IPS DF 6.9 (cell line): ENCODE measurements around the gene PSMA2.
"Not testable (repeated sequence)": the region's sequence is repeated elsewhere in the genome, so short reads cannot be mapped to it uniquely, and the experiment has no call there.

ENCODE experiments used
- DNase-seq: peaks from one replicate; pipeline ENCODE4 v3.0.0-alpha.2; 2013; ENCODE audit warnings: low read depth, low spot score
- H3K27ac ChIP-seq: one replicate; pipeline ENCODE4 v1.5.1; 2013; ENCODE audit warnings: low read length, control low read depth
- H3K27me3 ChIP-seq: 2 replicates; pipeline ENCODE4 v1.6.1; 2013; ENCODE audit warnings: mild to moderate bottlenecking, low read length; ENCODE audit not compliant: control insufficient read depth, insufficient read depth
- H3K36me3 ChIP-seq: 2 replicates; pipeline ENCODE4 v1.6.1; 2013; ENCODE audit warnings: low read length; ENCODE audit not compliant: control insufficient read depth, insufficient read depth
- H3K4me1 ChIP-seq: 2 replicates; pipeline ENCODE4 v1.6.1; 2013; ENCODE audit warnings: low read length; ENCODE audit not compliant: control insufficient read depth, insufficient read depth
- H3K4me3 ChIP-seq: 2 replicates; pipeline ENCODE4 v1.5.1; 2013; ENCODE audit warnings: mild to moderate bottlenecking, low read length
- H3K9me3 ChIP-seq: 2 replicates; pipeline ENCODE4 v1.6.1; 2013; ENCODE audit warnings: low read length, inconsistent platforms; ENCODE audit not compliant: control insufficient read depth, insufficient read depth
- WGBS: extraction: QIAGEN DNeasy Blood & Tissue Kit; methylation state at CpG from one replicate; pipeline ENCODE4 v1.1.7; 2013; ENCODE audit warnings: mixed read lengths, missing lambda C conversion rate; ENCODE audit not compliant: insufficient read length, insufficient coverage; 5-methylcytosine and 5-hydroxymethylcytosine counted together

PSMA2 gene

DNA sequence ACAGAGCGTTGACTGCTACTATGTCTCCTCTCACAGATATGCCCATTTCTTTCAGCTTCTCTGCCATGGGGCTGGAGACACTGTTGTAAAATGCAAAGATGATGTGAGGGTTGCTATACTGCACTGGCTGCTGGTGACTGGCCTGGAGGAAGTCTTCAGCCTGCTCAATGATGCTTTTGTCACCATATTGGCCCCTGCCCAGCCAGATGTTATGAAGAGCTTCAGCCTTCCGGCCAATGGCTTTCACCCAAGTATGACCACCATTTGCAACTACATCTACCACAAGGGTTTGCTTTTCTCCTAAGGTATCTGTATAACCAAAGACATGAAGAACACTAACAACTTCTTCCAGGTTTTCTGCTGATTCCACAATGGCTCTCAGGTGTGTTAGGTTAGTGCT, 21.7 kb downstream of the PSMA2 start:
- no peaks in the 10 kb centered on the region for H3K9me3 ChIP-seq
- no peak for DNase-seq
- H3K36me3 ChIP-seq: no peaks in the 10 kb centered on the region
- H3K27me3 ChIP-seq: no peaks in the 10 kb centered on the region
- no peak overlapping the region for H3K27ac ChIP-seq
- H3K4me1 ChIP-seq: 0 out of 2 replicates have a peak, but pooled peaks cover 3% of the 10 kb centered on the region
- WGBS: no CpG with 5 or more reads among the region's 2 CpGs
- H3K4me3 ChIP-seq: no peak overlapping the region

DNA sequence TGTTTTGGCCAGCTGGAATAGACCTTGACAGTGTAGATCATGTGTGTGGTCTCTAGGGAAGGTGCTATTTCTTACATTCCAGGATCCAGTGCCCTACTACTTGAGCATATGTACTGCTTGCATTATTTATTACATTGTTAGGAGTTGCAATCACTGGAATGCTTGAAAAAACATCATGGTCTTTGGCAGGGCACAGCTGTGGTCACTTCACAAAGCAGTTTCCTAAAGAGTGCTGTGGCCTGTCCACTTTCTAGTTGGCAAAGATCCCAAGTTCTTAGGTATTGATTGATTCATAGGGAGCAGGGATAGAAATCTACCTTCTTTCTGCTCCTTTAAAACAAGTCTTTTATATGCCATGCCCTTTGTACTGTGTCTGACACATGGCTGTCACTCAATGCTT, 24.7 kb downstream of the PSMA2 start:
- H3K36me3 ChIP-seq: no peaks in the 10 kb centered on the region
- H3K4me1 ChIP-seq: 0 out of 2 replicates have a peak, but pooled peaks cover 3% of the 10 kb centered on the region
- no peaks in the 10 kb centered on the region for H3K27me3 ChIP-seq
- no peak overlapping the region for H3K4me3 ChIP-seq
- no peak overlapping the region for H3K27ac ChIP-seq
- no peaks in the 10 kb centered on the region for H3K9me3 ChIP-seq
- DNase-seq: no peak

DNA sequence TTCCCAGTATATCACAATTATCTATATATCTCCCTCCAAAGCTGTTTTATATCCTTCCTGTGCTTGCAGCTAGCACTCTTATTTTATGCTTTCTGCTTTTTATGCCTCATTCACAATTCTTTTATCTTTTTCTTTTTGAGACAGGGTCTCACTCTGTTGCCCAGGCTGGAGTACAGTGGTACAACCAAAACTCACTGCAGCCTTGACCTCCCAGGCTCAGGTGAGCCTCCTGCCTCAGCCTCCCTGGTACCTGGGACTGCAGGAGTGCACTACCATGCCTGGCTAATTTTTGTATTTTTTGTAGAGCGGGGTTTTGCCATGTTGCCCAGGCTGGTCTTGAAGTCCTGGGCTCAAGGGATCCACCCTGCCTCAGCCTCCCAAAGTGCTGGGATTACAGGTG, 25.8 kb downstream of the PSMA2 start:
- WGBS: no CpG with 5 or more reads among the region's 1 CpG
- 0 out of 2 replicates have a peak, but pooled peaks cover 3% of the 10 kb centered on the region for H3K4me1 ChIP-seq
- no peaks in the 10 kb centered on the region for H3K36me3 ChIP-seq
- no peaks in the 10 kb centered on the region for H3K9me3 ChIP-seq
- H3K4me3 ChIP-seq: no peak overlapping the region
- DNase-seq: no peak
- H3K27me3 ChIP-seq: no peaks in the 10 kb centered on the region
- H3K27ac ChIP-seq: no peak overlapping the region

- no peak for DNase-seq
Measured at GRCh38 chr7:42902331-42902730, 29.6 kb downstream of the PSMA2 start.

DNA sequence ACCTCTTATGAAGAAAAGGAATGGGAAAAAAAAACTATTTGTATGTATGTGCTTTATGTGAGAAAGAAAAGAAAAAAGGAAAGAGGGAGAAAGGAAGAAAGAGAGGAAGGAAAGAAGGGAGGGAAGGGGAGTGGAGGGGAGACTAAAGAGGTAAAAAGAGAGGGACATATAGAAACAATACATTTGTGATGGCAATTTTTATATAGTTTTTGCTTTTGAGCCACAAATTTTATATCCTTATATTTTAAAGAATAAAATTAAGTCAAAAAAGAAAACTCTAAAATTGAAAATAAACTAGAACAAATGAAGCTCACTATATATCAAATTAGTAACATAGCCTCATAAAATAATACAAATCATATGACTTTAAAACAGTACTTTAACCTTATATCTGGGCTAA, 31.1 kb downstream of the PSMA2 start:
- DNase-seq: no peak
- no peaks in the 10 kb centered on the region for H3K36me3 ChIP-seq
- no peak overlapping the region for H3K4me3 ChIP-seq
- no peak overlapping the region for H3K27ac ChIP-seq
- no peaks in the 10 kb centered on the region for H3K9me3 ChIP-seq
- no peaks in the 10 kb centered on the region for H3K4me1 ChIP-seq
- H3K27me3 ChIP-seq: no peaks in the 10 kb centered on the region

More at GRCh38 chr7:42902331-42902730, 29.6 kb downstream of the PSMA2 start:
- H3K36me3 ChIP-seq: no peaks in the 10 kb centered on the region
- H3K27ac ChIP-seq: no peak overlapping the region
- H3K27me3 ChIP-seq: no peaks in the 10 kb centered on the region
- no CpG with 5 or more reads among the region's 3 CpGs for WGBS
- no peaks in the 10 kb centered on the region for H3K4me1 ChIP-seq
- H3K9me3 ChIP-seq: no peaks in the 10 kb centered on the region
- no peak overlapping the region for H3K4me3 ChIP-seq

DNA sequence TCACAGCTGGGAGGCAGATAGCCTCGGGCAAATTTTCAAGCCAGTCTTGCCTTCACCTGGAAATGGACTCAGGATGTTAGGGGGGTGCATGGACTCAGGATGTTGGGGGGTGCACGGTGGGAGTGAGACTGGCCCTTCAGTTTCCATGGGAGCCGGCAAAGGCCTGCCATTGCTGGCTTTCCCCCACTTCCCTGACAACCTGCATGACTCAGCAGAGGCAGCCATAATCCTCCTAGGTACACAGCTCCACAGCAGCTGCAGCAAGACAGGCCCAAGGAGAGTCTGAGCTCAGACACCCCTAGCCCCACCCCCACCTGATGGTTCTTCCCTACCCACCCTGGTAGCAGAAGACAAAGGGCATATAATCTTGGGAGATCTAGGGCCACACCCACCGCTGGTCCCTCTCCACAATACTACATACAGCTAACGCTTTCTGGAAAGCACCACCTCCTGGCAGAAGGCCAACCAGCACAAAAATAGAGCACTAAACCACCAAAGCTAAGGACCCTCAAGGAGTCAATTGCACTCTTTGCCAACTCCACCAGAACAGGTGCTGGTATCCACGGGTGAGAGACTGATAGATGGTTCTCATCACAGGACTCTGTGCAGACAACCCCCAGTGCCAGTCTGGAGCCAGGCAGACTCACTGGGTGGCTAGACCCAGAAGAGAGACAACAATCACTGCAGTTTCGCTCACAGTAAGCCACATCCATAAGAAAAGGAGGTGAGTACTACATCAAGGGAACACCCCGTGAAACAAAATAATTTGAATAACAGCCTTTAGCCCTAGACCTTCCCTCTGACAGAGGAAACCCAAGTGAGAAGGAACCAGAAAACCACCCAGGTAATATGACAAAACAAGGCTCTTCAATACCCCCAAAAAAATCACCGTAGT, 38.4 kb downstream of the PSMA2 start:
- no peaks in the 10 kb centered on the region for H3K9me3 ChIP-seq
- H3K27me3 ChIP-seq: no peaks in the 10 kb centered on the region
- no peaks in the 10 kb centered on the region for H3K36me3 ChIP-seq
- no peak overlapping the region for H3K4me3 ChIP-seq
- H3K27ac ChIP-seq: no peak overlapping the region
- no CpG with 5 or more reads among the region's 9 CpGs for WGBS
- 0 out of 2 replicates have a peak, but pooled peaks cover 1% of the 10 kb centered on the region for H3K4me1 ChIP-seq
- no peak for DNase-seq

GRCh38 chr7:42886893-42887505, 45.0 kb downstream of the PSMA2 start:
- Histone ChIP-seq H3K27me3 (no peaks in the 10 kb centered on the region), H3K4me3 (no peak overlapping the region), H3K36me3 (0 out of 2 replicates have a peak, but pooled peaks cover 6% of the 10 kb centered on the region), H3K27ac (no peak overlapping the region), H3K4me1 (no peaks in the 10 kb centered on the region), H3K9me3 (peaks cover 2% of the 10 kb centered on the region; the same call in 1 of the 2 replicates)
- DNase-seq: no peak

- no CpG with 5 or more reads among the region's 2 CpGs for WGBS
- H3K4me3 ChIP-seq: no peak overlapping the region
- H3K36me3 ChIP-seq: 0 out of 2 replicates have a peak, but pooled peaks cover 6% of the 10 kb centered on the region
- no peaks in the 10 kb centered on the region for H3K4me1 ChIP-seq
- DNase-seq: no peak
- no peak overlapping the region for H3K27ac ChIP-seq
- peaks cover 2% of the 10 kb centered on the region; the same call in 1 of the 2 replicates for H3K9me3 ChIP-seq
- no peaks in the 10 kb centered on the region for H3K27me3 ChIP-seq
Measured at GRCh38 chr7:42886129-42886528, 45.8 kb downstream of the PSMA2 start.

GRCh38 chr7:42885183-42885582, 46.8 kb downstream of the PSMA2 start:
- no CpG with 5 or more reads among the region's 8 CpGs for WGBS
- DNase-seq, H3K27me3 ChIP-seq, H3K27ac ChIP-seq, H3K4me1 ChIP-seq, H3K4me3 ChIP-seq, H3K9me3 ChIP-seq, H3K36me3 ChIP-seq: not testable (repeated sequence)

GRCh38 chr7:42883950-42884349, 48.0 kb downstream of the PSMA2 start:
- no CpG with 5 or more reads among the region's 6 CpGs for WGBS
- 0 out of 2 replicates have a peak, but pooled peaks cover 6% of the 10 kb centered on the region for H3K36me3 ChIP-seq
- no peak overlapping the region for H3K27ac ChIP-seq
- H3K27me3 ChIP-seq: no peaks in the 10 kb centered on the region
- DNase-seq: no peak
- peaks cover 2% of the 10 kb centered on the region; the same call in 1 of the 2 replicates for H3K9me3 ChIP-seq
- H3K4me3 ChIP-seq: no peak overlapping the region
- no peaks in the 10 kb centered on the region for H3K4me1 ChIP-seq
